CD4-positive, alpha-beta T cell treated with Interferon alpha-2 for 1 hour (primary cell): ENCODE measurements around the gene HDGF.

Experiments
- DNase-seq, 2 donors: peaks; one replicate each; pipeline ENCODE4 v3.0.0-alpha.2; 2020 to 2022

Gene HDGF

GRCh38 chr1:156693848-156694689 lies 57.4 kb downstream of the HDGF start:
- DNase-seq = no peak

- peak; percentile 18 to 27 for DNase-seq
Observed at GRCh38 chr1:156692925-156693847, 58.3 kb downstream of the HDGF start.

DNA sequence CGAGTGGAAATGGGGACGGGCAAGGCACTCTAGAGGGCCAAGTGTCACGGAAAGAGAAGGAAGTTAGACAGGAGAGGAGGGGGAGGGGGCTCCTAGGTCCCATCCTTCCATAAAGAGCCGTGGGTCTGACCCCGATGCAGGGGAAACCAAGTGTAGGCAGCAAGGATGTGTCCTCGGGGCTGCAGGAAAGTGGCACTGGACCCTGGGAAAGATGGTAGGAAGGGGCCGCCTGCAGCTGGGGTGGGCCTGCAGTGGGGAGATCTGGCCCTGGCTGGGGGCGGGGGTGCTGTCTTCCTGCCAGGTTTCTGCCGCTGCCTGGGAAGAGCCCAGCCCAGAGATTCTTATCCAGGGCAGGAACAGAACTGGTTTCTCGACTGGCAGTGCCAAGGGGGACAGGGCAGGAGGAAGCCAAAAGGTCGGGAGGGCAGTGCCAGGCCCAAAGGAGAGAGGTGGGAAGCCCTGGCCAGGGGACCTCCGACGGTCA lies 59.0 kb downstream of the HDGF start:
- no peak for DNase-seq
